HepG2 (cell line): ENCODE results near the gene SERINC2. TPM values are rescaled to one million over a fixed set of nuclear protein-coding genes. Genes with fewer than 3 reads are reported as not detected.

Experiments used
- AGO2 ChIP-seq: fragments of 200-400 bp; formaldehyde crosslinking; optimal IDR thresholded peaks from 2 replicates; pipeline ENCODE3; 2017; ENCODE audit warnings: mild to moderate bottlenecking, low read depth, low read length, moderate library complexity
- DMAP1 ChIP-seq: IDR thresholded peaks from 2 replicates; pipeline ENCODE4 v1.6.1; 2016
- FOSL2 ChIP-seq: sonication (generic); formaldehyde crosslinking; IDR thresholded peaks from 2 replicates; pipeline ENCODE4 v1.4.0; 2020; ENCODE audit warnings: missing genetic modification reagents
- FOXA1 ChIP-seq, 2 experiments: fragments of 450-650 bp in 1 of 2; sonication (generic) in 1 of 2; formaldehyde crosslinking in 1 of 2; IDR thresholded peaks; 2 replicates each; pipeline versions ENCODE4 v1.4.0 to v1.6.1; 2016 to 2020; ENCODE audit warnings: missing genetic modification reagents in 1 of 2
- GATA4 ChIP-seq: sonication (generic); IDR thresholded peaks from 2 replicates; pipeline ENCODE4 v1.6.1; 2016; ENCODE audit warnings: antibody characterized with exemption, low read depth, borderline replicate concordance
- MAFK ChIP-seq, 2 experiments: IDR thresholded peaks in 1 of 2; conservative IDR thresholded peaks in 1 of 2; 2 replicates each; pipeline ENCODE4 v1.6.1; 2011; ENCODE audit warnings: improper control_type of control experiment in 2 of 2, low read length in 2 of 2
- POLR2A ChIP-seq, 2 experiments: IDR thresholded peaks; 2 replicates each; pipeline ENCODE4 v1.6.1; 2011; ENCODE audit warnings: low read depth in 2 of 2, low read length in 2 of 2, mild to moderate bottlenecking in 1 of 2, moderate library complexity in 1 of 2; ENCODE audit not compliant: insufficient read depth in 1 of 2
- ZBTB3 ChIP-seq: sonication (generic); formaldehyde crosslinking; IDR thresholded peaks from 2 replicates; pipeline ENCODE4 v1.4.0; 2020; ENCODE audit warnings: low read depth, mild to moderate bottlenecking, moderate library complexity, missing genetic modification reagents, borderline replicate concordance
- ZFP1 ChIP-seq: IDR thresholded peaks from 2 replicates; pipeline ENCODE4 v1.6.1; 2016
- ZMYM2 ChIP-seq: sonication (generic); formaldehyde crosslinking; IDR thresholded peaks from 2 replicates; pipeline ENCODE4 v1.8.0; 2022; ENCODE audit warnings: mild to moderate bottlenecking, missing genetic modification reagents
- ZNF614 ChIP-seq: IDR thresholded peaks from 2 replicates; pipeline ENCODE4 v1.6.1; 2018; ENCODE audit warnings: missing biosample characterization, missing genetic modification reagents, inconsistent platforms, borderline replicate concordance
- ZNF619 ChIP-seq: sonication (generic); formaldehyde crosslinking; IDR thresholded peaks from 2 replicates; pipeline ENCODE4 v1.4.0; 2020; ENCODE audit warnings: mild to moderate bottlenecking, missing genetic modification reagents
- ZNF672 ChIP-seq: sonication (generic); formaldehyde crosslinking; IDR thresholded peaks from 2 replicates; pipeline ENCODE4 v1.8.1; 2022; ENCODE audit warnings: missing genetic modification reagents
- polyA plus RNA-seq, 8 experiments: library from polyadenylated mRNA; depleted of rRNA in 3 of 8; stranded (reverse) in 7 of 8; unstranded in 1 of 8; fragments of >200 nt; fragmentation: Illumina TruSeq in 4 of 8; extraction: Trizol in 4 of 8; gene quantifications; 2 replicates each; pipeline versions ENCODE4 v1.2.1 to v1.2.3, GENCODE V29; 2011 to 2016; ENCODE audit warnings: low read depth in 4 of 8, missing spikeins in 1 of 8, mixed read lengths in 1 of 8; ENCODE audit not compliant: insufficient read depth in 1 of 8
- total RNA-seq, 5 experiments: library from RNA; depleted of rRNA; stranded (reverse); fragments of >200 nt; fragmentation: Illumina TruSeq; extraction: Trizol; gene quantifications; 2 replicates each; pipeline ENCODE4 v1.2.3, GENCODE V29; 2016; ENCODE audit warnings: low read depth in 1 of 5
- TF ChIP-seq, protein P1 (sequence below): sonication (generic); formaldehyde crosslinking; IDR thresholded peaks from 2 replicates; pipeline ENCODE4 v1.5.1; 2020; ENCODE audit warnings: mild to moderate bottlenecking, missing genetic modification reagents, moderate library complexity
- TF ChIP-seq, protein P2 (sequence below): sonication (generic); formaldehyde crosslinking; IDR thresholded peaks from 2 replicates; pipeline ENCODE4 v1.4.0; 2020; ENCODE audit warnings: missing genetic modification reagents, mild to moderate bottlenecking, borderline replicate concordance
- TF ChIP-seq, protein P3 (sequence below): sonication (generic); formaldehyde crosslinking; IDR thresholded peaks from 2 replicates; pipeline ENCODE4 v1.4.0; 2020; ENCODE audit warnings: missing genetic modification reagents
- TF ChIP-seq, protein P4 (sequence below): conservative IDR thresholded peaks from 2 replicates; pipeline ENCODE4 v1.6.1; 2018; ENCODE audit warnings: missing genetic modification reagents

Gene SERINC2
- total and polyA plus RNA-seq, 2 of the 13 experiments (the other 11 are each of a cell fraction or from before 2014, with no cell fraction given) = 4.8 to 126 TPM

DNA sequence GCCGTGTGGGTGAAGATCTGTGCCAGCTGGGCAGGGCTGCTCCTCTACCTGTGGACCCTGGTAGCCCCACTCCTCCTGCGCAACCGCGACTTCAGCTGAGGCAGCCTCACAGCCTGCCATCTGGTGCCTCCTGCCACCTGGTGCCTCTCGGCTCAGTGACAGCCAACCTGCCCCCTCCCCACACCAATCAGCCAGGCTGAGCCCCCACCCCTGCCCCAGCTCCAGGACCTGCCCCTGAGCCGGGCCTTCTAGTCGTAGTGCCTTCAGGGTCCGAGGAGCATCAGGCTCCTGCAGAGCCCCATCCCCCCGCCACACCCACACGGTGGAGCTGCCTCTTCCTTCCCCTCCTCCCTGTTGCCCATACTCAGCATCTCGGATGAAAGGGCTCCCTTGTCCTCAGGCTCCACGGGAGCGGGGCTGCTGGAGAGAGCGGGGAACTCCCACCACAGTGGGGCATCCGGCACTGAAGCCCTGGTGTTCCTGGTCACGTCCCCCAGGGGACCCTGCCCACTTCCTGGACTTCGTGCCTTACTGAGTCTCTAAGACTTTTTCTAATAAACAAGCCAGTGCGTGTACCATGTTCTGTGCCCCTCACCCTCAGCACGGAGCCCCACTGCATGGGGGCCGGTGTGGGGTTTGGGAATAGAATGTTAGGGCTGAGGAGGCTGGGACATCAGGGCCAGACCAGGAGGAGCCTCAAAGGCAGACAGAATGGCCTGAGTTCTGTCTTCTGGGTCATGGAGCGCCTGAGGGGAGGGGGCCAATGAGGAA lies 21.3 kb downstream of the SERINC2 start (continued):
- peak; percentile 90; the same call in 1 of the 2 replicates for TF ChIP-seq GATA4
- TF ChIP-seq, protein P1, sequence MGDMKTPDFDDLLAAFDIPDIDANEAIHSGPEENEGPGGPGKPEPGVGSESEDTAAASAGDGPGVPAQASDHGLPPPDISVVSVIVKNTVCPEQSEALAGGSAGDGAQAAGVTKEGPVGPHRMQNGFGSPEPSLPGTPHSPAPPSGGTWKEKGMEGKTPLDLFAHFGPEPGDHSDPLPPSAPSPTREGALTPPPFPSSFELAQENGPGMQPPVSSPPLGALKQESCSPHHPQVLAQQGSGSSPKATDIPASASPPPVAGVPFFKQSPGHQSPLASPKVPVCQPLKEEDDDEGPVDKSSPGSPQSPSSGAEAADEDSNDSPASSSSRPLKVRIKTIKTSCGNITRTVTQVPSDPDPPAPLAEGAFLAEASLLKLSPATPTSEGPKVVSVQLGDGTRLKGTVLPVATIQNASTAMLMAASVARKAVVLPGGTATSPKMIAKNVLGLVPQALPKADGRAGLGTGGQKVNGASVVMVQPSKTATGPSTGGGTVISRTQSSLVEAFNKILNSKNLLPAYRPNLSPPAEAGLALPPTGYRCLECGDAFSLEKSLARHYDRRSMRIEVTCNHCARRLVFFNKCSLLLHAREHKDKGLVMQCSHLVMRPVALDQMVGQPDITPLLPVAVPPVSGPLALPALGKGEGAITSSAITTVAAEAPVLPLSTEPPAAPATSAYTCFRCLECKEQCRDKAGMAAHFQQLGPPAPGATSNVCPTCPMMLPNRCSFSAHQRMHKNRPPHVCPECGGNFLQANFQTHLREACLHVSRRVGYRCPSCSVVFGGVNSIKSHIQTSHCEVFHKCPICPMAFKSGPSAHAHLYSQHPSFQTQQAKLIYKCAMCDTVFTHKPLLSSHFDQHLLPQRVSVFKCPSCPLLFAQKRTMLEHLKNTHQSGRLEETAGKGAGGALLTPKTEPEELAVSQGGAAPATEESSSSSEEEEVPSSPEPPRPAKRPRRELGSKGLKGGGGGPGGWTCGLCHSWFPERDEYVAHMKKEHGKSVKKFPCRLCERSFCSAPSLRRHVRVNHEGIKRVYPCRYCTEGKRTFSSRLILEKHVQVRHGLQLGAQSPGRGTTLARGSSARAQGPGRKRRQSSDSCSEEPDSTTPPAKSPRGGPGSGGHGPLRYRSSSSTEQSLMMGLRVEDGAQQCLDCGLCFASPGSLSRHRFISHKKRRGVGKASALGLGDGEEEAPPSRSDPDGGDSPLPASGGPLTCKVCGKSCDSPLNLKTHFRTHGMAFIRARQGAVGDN (CRISPR knock-in tag) = peak; percentile 98
- TF ChIP-seq ZFP1 (CRISPR knock-in tag) = no peak; the same call in 1 of the 2 replicates
- peak in 1 of 2 experiments; percentile 44; a peak in 1 of 4 replicates for TF ChIP-seq POLR2A (IDR thresholded peaks at IDR 0.05; ENCODE audit: insufficient read depth in 1 of 2, low read depth in 2 of 2, low read length in 2 of 2)
- TF ChIP-seq AGO2 = no peak
- no peak for TF ChIP-seq FOSL2 (CRISPR knock-in tag)
- 0 out of 2 replicates have a peak, but pooled peaks have one; percentile 26 for TF ChIP-seq ZNF672
- TF ChIP-seq, protein P2, sequence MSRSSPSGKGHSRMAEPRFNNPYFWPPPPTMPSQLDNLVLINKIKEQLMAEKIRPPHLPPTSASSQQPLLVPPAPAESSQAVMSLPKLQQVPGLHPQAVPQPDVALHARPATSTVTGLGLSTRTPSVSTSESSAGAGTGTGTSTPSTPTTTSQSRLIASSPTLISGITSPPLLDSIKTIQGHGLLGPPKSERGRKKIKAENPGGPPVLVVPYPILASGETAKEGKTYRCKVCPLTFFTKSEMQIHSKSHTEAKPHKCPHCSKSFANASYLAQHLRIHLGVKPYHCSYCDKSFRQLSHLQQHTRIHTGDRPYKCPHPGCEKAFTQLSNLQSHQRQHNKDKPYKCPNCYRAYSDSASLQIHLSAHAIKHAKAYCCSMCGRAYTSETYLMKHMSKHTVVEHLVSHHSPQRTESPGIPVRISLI = peak; percentile 71; the same call in 1 of the 2 replicates
- TF ChIP-seq ZNF614 = 0 out of 2 replicates have a peak, but pooled peaks have one; percentile 22
- TF ChIP-seq FOXA1 (IDR thresholded peaks at IDR 0.05) = no peak
- no peak for TF ChIP-seq FOXA1 (CRISPR knock-in tag; IDR thresholded peaks at IDR 0.05)
- peak; percentile 45; the same call in 1 of the 2 replicates for TF ChIP-seq ZNF619 (CRISPR knock-in tag)
- TF ChIP-seq, protein P3, sequence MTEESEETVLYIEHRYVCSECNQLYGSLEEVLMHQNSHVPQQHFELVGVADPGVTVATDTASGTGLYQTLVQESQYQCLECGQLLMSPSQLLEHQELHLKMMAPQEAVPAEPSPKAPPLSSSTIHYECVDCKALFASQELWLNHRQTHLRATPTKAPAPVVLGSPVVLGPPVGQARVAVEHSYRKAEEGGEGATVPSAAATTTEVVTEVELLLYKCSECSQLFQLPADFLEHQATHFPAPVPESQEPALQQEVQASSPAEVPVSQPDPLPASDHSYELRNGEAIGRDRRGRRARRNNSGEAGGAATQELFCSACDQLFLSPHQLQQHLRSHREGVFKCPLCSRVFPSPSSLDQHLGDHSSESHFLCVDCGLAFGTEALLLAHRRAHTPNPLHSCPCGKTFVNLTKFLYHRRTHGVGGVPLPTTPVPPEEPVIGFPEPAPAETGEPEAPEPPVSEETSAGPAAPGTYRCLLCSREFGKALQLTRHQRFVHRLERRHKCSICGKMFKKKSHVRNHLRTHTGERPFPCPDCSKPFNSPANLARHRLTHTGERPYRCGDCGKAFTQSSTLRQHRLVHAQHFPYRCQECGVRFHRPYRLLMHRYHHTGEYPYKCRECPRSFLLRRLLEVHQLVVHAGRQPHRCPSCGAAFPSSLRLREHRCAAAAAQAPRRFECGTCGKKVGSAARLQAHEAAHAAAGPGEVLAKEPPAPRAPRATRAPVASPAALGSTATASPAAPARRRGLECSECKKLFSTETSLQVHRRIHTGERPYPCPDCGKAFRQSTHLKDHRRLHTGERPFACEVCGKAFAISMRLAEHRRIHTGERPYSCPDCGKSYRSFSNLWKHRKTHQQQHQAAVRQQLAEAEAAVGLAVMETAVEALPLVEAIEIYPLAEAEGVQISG (CRISPR knock-in tag) = peak; percentile 27; the same call in 1 of the 2 replicates
- peak; percentile 91; the same call in 1 of the 2 replicates for TF ChIP-seq ZBTB3 (CRISPR knock-in tag)
- peak; percentile 74; the same call in 1 of the 2 replicates for TF ChIP-seq ZMYM2 (CRISPR knock-in tag)
- TF ChIP-seq MAFK (conservative IDR thresholded peaks at IDR 0.05 in 1 of 2, IDR thresholded peaks at IDR 0.05 in 1 of 2; ENCODE audit: low read length in 2 of 2) = 0 out of 4 replicates have a peak, but pooled peaks of 1 of the 2 experiments have one; percentile 7
- TF ChIP-seq, protein P4, sequence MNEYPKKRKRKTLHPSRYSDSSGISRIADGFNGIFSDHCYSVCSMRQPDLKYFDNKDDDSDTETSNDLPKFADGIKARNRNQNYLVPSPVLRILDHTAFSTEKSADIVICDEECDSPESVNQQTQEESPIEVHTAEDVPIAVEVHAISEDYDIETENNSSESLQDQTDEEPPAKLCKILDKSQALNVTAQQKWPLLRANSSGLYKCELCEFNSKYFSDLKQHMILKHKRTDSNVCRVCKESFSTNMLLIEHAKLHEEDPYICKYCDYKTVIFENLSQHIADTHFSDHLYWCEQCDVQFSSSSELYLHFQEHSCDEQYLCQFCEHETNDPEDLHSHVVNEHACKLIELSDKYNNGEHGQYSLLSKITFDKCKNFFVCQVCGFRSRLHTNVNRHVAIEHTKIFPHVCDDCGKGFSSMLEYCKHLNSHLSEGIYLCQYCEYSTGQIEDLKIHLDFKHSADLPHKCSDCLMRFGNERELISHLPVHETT (CRISPR knock-in tag) = no peak
- no peak for TF ChIP-seq DMAP1 (CRISPR knock-in tag)
